Amniotic epithelial cell (primary cell): ENCODE measurements around the gene SLC7A1.

ENCODE experiments used
- DNase-seq: peaks from one replicate; pipeline ENCODE4 v3.0.0-alpha.2; 2010; ENCODE audit warnings: low read depth

SLC7A1 gene

DNA sequence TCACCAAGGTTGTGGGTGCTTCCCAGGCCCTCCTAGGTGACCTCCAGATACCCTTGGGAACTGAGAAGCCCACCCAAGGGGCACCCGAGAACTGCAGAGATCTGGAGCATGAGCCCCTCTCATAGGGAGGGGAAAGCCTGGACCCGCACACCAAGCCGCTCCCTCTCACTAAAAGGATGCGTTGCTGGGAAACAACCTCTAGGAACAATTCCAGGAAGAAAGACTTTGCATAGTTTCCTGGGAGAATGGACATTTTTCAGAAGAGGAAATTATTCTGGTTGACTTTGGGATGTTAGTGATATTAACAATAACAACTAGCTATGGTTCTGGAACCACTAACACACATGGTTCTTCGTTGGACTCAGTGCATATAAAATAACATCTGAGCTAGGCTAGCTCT lies 64.6 kb downstream of the SLC7A1 start:
- no peak for DNase-seq

DNA sequence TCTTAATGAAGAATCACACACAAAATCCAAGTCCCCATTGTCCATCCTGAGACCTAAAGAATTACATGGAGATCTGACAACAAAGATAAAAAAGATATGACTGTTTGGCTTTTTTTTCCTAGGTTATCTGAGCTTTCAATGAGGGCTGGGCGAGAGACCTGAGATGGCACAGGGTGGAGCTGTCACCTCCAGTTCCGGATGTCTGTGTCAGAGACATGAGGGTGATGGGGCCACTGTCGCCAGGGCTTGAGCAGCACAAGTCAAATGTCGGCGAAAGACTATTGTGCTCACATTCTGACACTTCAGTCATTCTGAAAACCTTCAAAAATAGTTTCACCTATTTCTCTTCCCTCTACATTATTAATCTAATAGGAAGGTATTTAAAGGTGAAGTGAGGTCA lies 65.7 kb downstream of the SLC7A1 start:
- DNase-seq, result no peak

DNA sequence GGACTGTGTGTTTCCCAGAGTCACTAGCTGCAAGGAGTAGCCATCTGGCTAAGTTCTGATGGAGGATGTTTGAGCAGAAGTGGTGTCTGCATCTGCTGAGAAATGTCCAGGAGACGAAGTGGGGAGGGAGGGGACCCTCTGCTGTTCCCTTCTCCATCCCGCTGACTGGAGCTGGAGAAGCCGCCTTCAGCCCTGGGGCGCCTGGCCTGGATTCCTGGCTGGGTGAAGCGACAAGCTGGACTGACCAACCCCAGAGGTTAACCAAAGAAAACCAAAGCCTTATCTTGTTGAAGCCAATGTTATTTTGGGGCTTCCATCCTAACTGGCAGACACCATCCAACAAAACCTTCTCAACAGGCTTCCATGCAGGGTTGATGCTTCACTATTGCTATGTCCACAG lies 67.6 kb downstream of the SLC7A1 start:
- no peak for DNase-seq

DNA sequence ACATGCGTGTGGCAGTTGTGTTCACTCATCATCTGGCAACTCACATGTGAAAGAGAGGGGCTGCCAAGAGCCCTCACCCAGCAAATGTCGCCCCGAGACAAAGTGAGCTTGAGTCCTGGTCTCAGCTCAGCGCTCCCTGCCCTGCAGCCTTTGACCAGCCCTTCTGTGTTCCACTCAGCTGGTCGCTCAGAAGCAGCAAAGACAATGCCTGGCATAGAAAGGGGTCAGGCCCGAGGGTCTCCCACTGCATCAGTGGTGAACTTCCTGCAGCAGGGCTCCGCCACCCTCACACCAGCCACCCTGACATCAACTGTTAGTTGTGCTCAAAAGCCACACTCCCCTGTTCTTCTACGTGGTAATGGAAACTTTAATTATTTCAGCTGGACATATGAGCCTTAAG lies 68.0 kb downstream of the SLC7A1 start:
- no peak for DNase-seq

DNA sequence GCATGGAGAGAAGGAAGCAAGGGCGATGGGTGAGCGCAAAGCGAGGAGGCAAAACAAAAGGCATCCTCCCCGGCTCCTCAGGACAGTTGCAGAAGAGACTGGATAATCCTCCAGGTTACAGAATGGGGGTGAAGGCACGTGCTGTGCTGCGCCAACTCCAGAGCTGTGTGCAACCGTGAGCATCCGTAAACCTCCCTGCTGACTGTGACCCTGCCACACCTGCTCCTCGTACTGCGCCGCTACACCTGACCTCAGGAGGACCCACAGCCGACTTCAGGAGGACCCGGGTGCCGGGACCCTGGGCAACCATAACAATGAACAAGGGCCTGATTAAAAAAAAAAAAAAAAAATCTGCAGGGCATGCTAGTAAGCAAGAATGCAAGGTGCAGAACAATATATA lies 68.7 kb downstream of the SLC7A1 start:
- DNase-seq, result no peak

DNA sequence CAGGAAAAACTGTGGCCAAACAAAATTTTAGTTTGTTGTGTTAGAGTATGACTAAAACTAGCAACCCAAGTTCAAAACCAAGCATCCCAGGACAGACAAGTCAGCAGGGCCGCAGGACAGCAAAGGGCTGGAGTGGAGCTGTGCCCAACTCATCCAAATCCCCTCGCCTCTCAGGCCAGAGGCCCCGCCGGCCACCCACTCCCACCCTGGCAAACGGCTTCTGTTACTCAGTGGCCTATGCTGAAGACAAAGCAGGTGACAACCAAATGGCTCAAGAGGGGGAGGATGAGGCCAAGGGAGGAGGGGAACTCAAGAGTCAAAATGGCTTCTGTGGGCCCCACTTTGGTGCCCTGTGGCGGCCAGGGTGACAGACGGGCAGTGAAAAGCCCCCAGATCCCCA lies 69.7 kb downstream of the SLC7A1 start:
- no peak for DNase-seq

DNA sequence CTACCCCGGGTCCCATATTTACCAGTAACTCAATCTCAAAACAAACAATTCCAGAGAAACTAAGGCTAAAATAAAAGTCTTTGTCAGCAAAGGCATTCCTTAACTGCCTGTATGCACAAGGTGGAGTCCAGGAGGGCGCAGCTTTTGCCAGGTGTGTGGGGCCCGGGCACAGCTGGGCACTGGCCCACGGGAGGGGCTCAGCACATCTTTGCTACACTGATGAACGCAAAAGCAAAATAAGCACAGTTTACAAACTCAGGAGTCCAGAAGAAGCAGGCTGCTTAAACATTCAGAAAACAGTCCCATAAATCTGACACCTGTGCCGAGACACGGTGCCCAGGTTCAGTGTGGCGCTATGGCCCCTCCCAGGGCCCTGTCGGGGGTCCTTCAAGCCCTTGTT lies 70.8 kb downstream of the SLC7A1 start:
- DNase-seq, result no peak

GRCh38 chr13:29524176-29524575 lies 71.3 kb downstream of the SLC7A1 start:
- no peak for DNase-seq

- no peak for DNase-seq
Measured at GRCh38 chr13:29523199-29523961, 72.1 kb downstream of the SLC7A1 start.

- peak; percentile 96 for DNase-seq
Measured at GRCh38 chr13:29522044-29522685, 73.3 kb downstream of the SLC7A1 start.

DNA sequence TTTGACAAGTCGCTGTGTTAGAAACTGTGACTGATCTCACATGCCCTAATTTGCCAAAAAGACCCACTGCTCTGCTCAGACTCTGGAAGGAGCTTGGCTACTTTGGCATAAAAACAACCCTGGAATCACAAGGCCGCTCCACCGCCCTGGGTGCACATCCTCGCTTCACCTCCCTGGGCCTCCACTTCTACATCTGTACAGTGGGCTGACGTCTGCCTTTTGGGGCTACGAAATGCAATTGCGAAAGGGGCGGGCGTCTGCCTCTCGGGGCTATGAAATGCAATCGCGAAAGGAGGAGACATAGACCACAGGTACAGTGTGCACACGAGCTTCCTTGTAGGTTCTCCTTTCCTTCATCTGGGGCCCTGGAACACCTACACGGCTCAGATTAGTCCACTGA lies 74.2 kb downstream of the SLC7A1 start:
- no peak for DNase-seq

DNA sequence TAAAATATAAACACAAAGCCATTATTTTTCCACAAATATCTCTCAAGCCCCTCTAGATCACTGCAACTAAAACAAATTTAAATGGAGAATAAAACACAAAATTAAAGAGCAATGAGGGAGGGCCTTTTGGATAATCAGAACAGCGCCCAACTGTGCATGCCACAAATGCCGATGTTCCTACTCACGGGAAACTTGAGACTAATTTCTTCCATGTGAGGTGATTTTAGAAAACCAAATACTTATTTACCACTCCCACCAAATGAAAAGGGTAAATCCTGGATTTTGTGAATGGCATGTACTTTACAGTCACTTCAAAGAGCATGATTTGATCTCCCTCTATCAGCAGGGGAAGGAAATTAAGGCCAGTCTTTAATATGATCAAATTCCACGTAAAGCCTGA lies 74.8 kb downstream of the SLC7A1 start:
- peak; percentile 59 for DNase-seq

DNA sequence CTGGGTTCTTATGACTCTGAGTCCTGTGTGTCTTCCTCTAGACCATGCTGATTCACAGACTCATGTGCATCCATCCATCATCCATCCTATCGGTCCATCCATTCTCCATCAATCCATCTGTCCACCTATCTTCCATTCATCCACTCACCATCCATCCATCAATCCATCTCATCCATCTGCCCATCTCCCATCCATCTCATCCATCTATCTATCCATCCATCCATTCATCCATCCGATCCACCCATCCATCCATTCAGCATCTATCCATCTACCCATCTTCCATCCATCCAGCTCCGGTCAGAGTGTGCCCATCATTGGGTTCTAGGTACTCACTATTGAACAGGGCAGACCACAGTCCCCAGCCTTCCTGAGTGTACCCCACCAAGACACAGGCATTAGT lies 75.6 kb downstream of the SLC7A1 start:
- no peak for DNase-seq

DNA sequence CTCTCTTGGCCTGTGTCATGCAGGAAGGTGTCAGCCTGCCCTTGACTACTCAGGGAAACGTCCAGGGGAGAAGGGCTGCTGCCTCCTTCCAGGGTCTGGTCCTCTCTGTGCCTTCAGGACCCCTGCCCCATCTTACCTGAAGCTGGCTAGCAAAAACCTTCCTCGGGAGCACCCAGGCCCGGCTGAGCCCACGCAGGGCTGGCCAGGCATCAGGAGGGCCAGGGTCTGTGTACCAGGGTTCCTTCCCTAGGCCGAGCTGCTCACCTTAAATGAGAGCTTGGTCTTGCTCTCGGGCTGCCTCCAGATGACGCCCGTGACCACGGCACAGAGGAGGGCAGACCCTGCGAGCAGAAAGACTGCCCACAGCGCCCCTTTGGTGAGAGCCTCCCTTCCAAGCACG lies 78.6 kb downstream of the SLC7A1 start:
- no peak for DNase-seq

DNA sequence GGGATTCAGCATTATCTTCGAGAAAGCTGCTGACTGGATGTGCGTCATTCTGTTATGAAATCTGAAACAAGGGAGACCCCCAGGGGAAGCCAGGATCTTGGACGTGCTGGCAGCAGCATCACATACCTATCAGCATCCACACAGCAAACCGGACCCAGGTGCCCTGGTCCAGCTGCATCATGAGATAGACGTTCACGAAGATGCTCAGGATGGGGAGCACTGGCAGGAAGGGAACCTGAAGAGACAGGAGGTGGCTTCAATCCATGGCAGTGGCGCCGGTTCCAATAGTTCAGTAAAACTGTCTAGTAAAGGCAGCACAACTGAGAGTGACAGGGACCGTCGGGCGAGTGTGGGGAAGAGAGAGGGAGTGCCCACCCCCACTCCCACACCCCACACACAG lies 79.5 kb downstream of the SLC7A1 start:
- DNase-seq, result no peak

- no peak for DNase-seq
Measured at GRCh38 chr13:29515372-29515771, 80.1 kb downstream of the SLC7A1 start.

GRCh38 chr13:29514720-29515310 lies 80.7 kb downstream of the SLC7A1 start:
- DNase-seq, result no peak

DNA sequence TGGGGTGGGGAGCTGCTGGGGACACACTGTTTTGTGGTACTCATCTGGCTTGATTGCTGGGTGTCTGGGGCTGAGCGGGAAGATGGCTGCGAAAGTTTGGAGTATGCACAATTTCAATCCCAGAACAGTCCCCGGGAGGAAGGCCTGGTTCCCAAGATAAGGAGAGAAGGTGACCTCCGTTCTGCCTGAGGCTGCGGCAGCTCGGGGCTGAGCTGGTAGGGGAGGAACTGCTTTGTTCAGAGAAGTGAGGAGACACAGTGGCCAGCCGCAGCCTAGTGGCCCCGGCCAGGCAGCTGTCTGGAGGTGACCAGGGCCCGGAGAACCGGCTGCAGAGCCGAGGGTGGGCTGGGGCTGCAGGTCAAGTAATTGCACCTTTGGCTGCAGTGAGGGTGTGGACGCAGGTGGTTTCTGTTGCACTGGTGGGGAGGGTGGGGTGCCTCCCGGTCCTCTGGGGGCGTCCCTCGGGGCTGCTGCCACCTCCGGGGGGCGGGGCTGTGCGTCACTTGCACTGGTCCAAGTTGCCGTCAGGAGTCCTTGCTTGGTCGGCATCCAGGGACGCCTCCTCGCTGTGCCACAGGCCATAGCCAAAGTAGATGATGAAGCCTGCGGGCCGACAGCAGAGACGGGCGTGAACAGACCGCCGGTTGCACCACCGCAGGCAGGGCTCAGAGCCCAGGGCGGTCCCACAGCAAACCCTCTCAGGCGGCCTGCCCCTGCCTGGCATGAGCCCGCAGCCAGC lies 81.3 kb downstream of the SLC7A1 start:
- no peak for DNase-seq

DNA sequence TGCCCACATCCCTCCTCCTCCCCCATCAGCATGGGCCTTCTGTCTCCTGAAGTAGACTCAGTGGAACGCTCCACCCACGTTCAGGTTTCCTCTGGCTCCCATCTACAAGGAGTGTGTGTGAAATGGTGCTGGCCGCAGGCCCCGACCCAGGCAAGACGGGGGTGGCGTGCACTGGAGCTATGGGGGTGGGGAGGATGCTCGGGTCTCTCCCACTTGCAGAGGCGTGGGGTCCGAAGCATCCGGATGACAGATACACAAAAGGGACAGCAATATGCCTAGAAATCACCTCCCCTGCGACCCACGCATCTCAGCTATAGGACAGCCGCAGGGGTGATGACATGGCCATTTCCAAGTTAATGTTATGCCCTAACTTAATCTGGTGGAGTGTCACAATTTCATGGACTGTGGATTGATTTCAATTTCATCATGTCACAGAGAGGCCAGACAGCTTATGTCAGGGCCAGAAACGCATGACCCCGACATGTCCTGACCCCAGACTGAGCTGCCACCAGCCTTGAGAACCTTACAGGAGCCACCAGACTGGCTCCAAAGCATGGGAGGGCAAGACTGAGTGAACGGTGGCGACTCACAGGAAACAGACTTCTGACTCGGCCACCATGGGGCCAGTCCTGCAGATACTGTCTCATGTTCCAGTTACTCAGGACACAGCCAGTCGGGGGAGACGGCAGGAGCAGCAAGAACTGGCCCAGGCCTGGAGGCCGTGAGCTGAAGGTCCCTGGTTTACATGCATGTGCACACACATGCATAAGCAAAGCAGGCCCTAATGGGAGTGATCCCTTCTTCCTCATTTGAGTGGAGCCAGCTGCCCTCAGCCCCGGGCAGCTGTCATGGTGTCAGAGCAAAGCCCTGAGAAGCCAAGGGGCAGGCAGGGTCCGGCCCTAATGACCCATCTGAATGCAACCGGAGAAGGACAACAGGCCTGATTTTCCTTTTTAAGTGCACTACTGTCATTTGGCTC lies 82.2 kb downstream of the SLC7A1 start:
- no peak for DNase-seq

DNA sequence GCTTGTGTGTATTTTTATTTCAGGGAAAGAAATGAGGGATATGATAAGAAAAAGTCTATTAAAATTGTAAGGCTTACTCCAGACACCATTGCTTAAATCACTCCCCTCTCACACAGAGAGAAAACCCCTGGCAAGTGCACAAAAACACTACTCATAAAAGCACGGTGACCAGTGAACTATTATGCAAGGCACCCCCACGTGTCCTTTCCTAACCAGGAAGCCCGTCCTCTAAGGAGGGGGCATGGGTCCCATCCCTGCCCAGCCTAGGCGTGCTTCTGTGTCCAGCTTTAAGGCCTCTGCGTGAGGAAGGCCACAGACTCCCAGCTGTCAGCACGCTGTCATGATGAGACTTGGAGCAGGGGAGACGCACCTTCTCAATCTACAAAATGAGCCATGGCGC lies 83.5 kb downstream of the SLC7A1 start:
- no peak for DNase-seq

DNA sequence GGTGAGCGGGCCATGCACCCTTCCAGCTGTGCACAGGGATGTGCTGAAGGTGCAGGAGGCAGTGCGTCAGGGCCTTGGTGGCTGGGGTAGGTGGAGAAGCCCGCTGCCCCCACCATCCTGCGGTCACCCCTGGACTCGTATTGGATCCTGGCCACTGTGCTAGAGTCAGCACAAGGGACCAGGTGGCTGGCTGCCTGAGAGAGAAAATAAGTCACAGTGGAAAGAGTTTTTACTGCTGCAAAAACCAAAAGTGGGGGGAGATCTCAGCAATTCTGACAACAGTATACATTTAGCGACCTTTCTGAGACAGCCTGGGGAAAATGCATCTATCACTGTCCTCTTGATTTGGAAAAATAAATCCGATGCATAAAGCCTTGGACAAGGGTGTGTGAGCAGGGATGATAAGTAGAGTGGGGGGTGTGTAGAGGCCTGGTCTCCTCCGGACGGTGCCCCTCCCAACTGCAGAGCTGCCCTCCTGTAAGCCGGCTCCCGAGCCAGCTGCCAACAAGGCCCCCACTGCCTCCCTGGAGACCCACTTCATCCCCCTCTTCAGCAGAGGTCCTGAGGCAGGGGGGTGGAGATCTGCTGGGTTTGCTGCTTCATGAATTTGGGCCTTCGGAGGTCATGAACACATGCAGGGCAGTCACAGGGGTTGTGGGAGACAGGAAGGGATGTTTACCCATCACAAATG lies 84.2 kb downstream of the SLC7A1 start:
- DNase-seq, result no peak
